BLaER1 (cell line): Measurements from ENCODE around the gene NHSL1.

Source experiments
- H3K27ac ChIP-seq: shearing (Covaris generic); formaldehyde crosslinking; 2 replicates; pipeline ENCODE4 v1.8.1; 2022
- H3K27me3 ChIP-seq: shearing (Covaris generic); formaldehyde crosslinking; 2 replicates; pipeline ENCODE4 v1.8.1; 2022
- H3K36me3 ChIP-seq: shearing (Covaris generic); formaldehyde crosslinking; 2 replicates; pipeline ENCODE4 v1.8.1; 2022
- H3K4me1 ChIP-seq: shearing (Covaris generic); formaldehyde crosslinking; 2 replicates; pipeline ENCODE4 v1.8.1; 2022
- H3K4me2 ChIP-seq: shearing (Covaris generic); formaldehyde crosslinking; 2 replicates; pipeline ENCODE4 v1.8.1; 2022
- H3K4me3 ChIP-seq: shearing (Covaris generic); formaldehyde crosslinking; 2 replicates; pipeline ENCODE4 v1.8.1; 2022
- H3K9ac ChIP-seq: shearing (Covaris generic); formaldehyde crosslinking; 2 replicates; pipeline ENCODE4 v1.8.1; 2022
- H3K9me3 ChIP-seq: shearing (Covaris generic); formaldehyde crosslinking; 2 replicates; pipeline ENCODE4 v1.8.1; 2022
- H4K20me1 ChIP-seq: shearing (Covaris generic); formaldehyde crosslinking; 2 replicates; pipeline ENCODE4 v1.8.1; 2022
- Cebpa-rat ChIP-seq: shearing (Covaris generic); IDR thresholded peaks from 2 replicates; pipeline ENCODE4 v1.8.1; 2022

NHSL1 gene

DNA sequence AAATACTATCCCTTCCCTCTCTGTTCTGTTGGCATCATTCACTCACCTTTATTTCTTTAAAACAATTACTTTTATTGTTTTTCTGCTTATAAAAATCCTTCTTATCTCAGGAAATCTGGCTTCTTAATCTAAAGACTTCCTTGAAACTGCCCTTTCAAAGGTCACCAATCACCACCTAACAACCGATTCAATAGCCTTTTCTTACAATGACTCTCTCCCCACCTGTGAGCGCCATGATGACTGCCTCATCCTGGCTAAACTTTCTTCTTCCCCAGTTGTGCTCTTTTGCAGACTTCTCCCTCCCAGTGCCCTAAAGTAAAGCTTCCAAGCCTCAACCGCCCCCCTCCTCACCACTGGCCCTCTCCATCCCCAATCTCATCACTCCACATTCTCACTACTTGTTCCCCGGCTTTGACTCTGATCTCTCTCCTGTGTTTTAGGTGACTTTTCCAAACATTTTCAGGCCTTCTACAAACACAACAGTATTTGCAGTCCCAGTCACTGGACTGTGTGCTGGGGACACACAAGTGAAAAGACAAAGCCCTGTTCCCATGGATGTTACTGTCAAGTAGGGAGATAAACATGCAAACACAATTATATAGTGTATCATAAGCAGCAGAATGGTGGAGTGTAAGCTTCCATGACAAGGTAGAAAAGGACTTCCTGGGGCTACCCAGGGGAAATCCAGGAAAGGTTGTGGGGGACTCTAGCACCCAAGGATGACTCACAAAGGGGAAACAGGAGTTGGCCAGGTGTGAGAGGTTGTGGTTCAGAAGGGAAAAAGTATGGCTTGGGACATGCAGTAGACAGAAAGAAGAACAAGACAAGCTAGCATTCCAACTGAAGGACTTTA lies 12.8 kb downstream of the NHSL1 start:
- no peaks in the 10 kb centered on the region for H3K27me3 ChIP-seq
- peaks cover 65% of the 10 kb centered on the region for H3K36me3 ChIP-seq
- no peak overlapping the region for H3K27ac ChIP-seq
- H4K20me1 ChIP-seq: peaks cover 27% of the 10 kb centered on the region
- TF ChIP-seq Cebpa-rat: no peak
- H3K9ac ChIP-seq: no peak overlapping the region
- no peaks in the 10 kb centered on the region for H3K4me1 ChIP-seq
- no peak overlapping the region for H3K4me3 ChIP-seq
- no peaks in the 10 kb centered on the region for H3K9me3 ChIP-seq
- no peak overlapping the region for H3K4me2 ChIP-seq

GRCh38 chr6:138485586-138486248 lies 13.6 kb downstream of the NHSL1 start:
- Histone ChIP-seq H3K4me2 (no peak overlapping the region), H3K9ac (no peak overlapping the region), H3K27ac (no peak overlapping the region), H3K4me1 (no peaks in the 10 kb centered on the region), H3K4me3 (no peak overlapping the region), H4K20me1 (peaks cover 27% of the 10 kb centered on the region), H3K36me3 (peaks cover 60% of the 10 kb centered on the region), H3K27me3 (no peaks in the 10 kb centered on the region), H3K9me3 (no peaks in the 10 kb centered on the region)
- no peak for TF ChIP-seq Cebpa-rat

DNA sequence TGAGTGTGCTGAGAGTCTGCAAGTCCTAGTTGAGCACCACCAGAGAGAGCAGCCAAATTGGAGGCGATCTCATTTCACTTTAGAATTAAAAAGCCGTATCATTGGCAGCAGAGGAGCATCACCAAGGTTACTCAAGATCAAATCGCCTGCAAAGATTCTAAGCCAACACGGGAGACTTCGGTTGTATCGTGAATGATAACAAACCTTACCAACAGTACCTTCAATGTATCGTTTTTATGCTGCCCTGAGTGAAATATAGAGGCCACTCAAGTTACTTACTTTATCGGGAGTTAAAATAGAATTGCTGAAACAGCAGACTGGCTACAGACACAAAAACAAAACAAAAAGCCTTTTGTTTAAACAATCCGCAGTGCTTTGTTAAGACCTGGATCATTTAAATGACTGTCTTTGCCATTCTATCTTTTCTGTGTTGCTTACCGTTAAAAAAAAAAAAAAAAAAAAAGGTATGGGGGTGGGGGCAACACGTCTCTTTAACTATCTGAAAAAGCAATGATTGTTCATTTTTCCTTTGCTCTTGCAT lies 14.2 kb downstream of the NHSL1 start:
- no peak for TF ChIP-seq Cebpa-rat
- H3K9ac ChIP-seq: no peak overlapping the region

GRCh38 chr6:138484018-138484731 lies 15.1 kb downstream of the NHSL1 start:
- Histone ChIP-seq H3K4me2 (no peak overlapping the region), H3K27me3 (no peaks in the 10 kb centered on the region), H3K4me3 (no peak overlapping the region), H4K20me1 (peaks cover 30% of the 10 kb centered on the region), H3K36me3 (peaks cover 60% of the 10 kb centered on the region), H3K9me3 (no peaks in the 10 kb centered on the region), H3K4me1 (no peaks in the 10 kb centered on the region), H3K27ac (no peak overlapping the region), H3K9ac (no peak overlapping the region)
- TF ChIP-seq Cebpa-rat: no peak

More for the DNA sequence above, 14.2 kb downstream of the NHSL1 start:
- Histone ChIP-seq H3K36me3 (peaks cover 59% of the 10 kb centered on the region), H3K27me3 (no peaks in the 10 kb centered on the region), H3K27ac (no peak overlapping the region), H3K9me3 (no peaks in the 10 kb centered on the region), H3K4me3 (no peak overlapping the region), H4K20me1 (peaks cover 27% of the 10 kb centered on the region), H3K4me2 (no peak overlapping the region), H3K4me1 (no peaks in the 10 kb centered on the region)

- Histone ChIP-seq H4K20me1 (peaks cover 30% of the 10 kb centered on the region), H3K4me3 (no peak overlapping the region), H3K27me3 (no peaks in the 10 kb centered on the region), H3K36me3 (peaks cover 56% of the 10 kb centered on the region), H3K9me3 (no peaks in the 10 kb centered on the region), H3K9ac (no peak overlapping the region), H3K27ac (no peak overlapping the region), H3K4me2 (no peak overlapping the region), H3K4me1 (no peaks in the 10 kb centered on the region)
- TF ChIP-seq Cebpa-rat: no peak
These were observed 16.5 kb downstream of the NHSL1 start for GRCh38 chr6:138482816-138483215.

- H3K4me3 ChIP-seq: no peak overlapping the region
- H3K27ac ChIP-seq: no peak overlapping the region
- H4K20me1 ChIP-seq: peaks cover 14% of the 10 kb centered on the region; the same call in 1 of the 2 replicates
- TF ChIP-seq Cebpa-rat: no peak
- H3K36me3 ChIP-seq: peaks cover 46% of the 10 kb centered on the region
- no peak overlapping the region for H3K4me2 ChIP-seq
- H3K9ac ChIP-seq: no peak overlapping the region
- no peaks in the 10 kb centered on the region for H3K4me1 ChIP-seq
- H3K27me3 ChIP-seq: no peaks in the 10 kb centered on the region
- no peaks in the 10 kb centered on the region for H3K9me3 ChIP-seq
These were observed 18.9 kb downstream of the NHSL1 start for GRCh38 chr6:138480279-138480949.

GRCh38 chr6:138477913-138478539 lies 21.3 kb downstream of the NHSL1 start:
- Histone ChIP-seq H3K4me3 (no peak overlapping the region), H3K9me3 (no peaks in the 10 kb centered on the region), H3K27ac (no peak overlapping the region), H4K20me1 (0 out of 2 replicates have a peak, but pooled peaks cover 15% of the 10 kb centered on the region), H3K4me2 (no peak overlapping the region), H3K27me3 (no peaks in the 10 kb centered on the region), H3K4me1 (no peaks in the 10 kb centered on the region), H3K9ac (no peak overlapping the region), H3K36me3 (peaks cover 46% of the 10 kb centered on the region)
- no peak for TF ChIP-seq Cebpa-rat

GRCh38 chr6:138476116-138476515 lies 23.2 kb downstream of the NHSL1 start:
- Histone ChIP-seq H3K27me3 (no peaks in the 10 kb centered on the region), H3K4me3 (no peak overlapping the region), H4K20me1 (0 out of 2 replicates have a peak, but pooled peaks cover 15% of the 10 kb centered on the region), H3K9me3 (no peaks in the 10 kb centered on the region), H3K4me1 (no peaks in the 10 kb centered on the region), H3K9ac (no peak overlapping the region), H3K27ac (no peak overlapping the region), H3K36me3 (peaks cover 46% of the 10 kb centered on the region), H3K4me2 (no peak overlapping the region)
- TF ChIP-seq Cebpa-rat: no peak

- Histone ChIP-seq H3K27me3 (no peaks in the 10 kb centered on the region), H3K36me3 (peaks cover 54% of the 10 kb centered on the region), H3K9me3 (no peaks in the 10 kb centered on the region), H3K27ac (no peak overlapping the region), H3K4me1 (no peaks in the 10 kb centered on the region), H4K20me1 (0 out of 2 replicates have a peak, but pooled peaks cover 9% of the 10 kb centered on the region), H3K4me2 (no peak overlapping the region), H3K9ac (no peak overlapping the region), H3K4me3 (no peak overlapping the region)
- TF ChIP-seq Cebpa-rat: no peak
These were observed 26.1 kb downstream of the NHSL1 start for GRCh38 chr6:138473144-138473543.
